ENCODE measurements around the gene IRF4. TPM values are rescaled to one million over a fixed set of nuclear protein-coding genes. Genes with fewer than 3 reads are reported as not detected.

IRF4 gene
- total RNA-seq, 1 donor from 2014 or later: 0.11 TPM

DNA sequence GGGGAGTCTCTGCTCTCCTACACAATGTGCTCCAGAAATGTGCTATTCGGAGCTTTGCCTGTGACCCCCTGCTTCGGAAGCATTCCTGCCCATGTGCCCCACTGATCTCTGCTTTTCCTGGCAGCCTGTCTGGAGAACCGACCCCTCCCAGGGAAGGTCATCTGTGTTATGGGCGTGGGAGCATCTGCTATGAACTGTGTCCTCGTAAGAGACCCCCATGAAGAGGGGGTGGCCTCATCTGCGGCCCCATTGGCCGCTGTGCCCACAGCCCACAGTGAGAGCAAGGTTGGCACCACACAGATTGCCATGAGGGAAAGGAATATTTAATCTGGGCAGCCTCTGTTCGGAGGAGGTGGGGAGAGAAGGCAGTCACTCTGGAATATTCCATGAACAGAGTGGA is 32.7 kb upstream of the IRF4 start:
- peaks cover 14% of the 10 kb centered on the region for H3K9me3 ChIP-seq (ENCODE audit: low read depth)
- no peak overlapping the region for H3K4me3 ChIP-seq
- no peak overlapping the region for H2AFZ ChIP-seq (replicated peaks)
- no peaks in the 10 kb centered on the region for H3F3A ChIP-seq (ENCODE audit: low read depth)
- DNase-seq (ENCODE audit: low spot score): no peak
- H3K4me1 Mint-ChIP-seq: peaks cover 12% of the 10 kb centered on the region
- H3K4me3 Mint-ChIP-seq: no peak overlapping the region
- TF ChIP-seq, protein P1, sequence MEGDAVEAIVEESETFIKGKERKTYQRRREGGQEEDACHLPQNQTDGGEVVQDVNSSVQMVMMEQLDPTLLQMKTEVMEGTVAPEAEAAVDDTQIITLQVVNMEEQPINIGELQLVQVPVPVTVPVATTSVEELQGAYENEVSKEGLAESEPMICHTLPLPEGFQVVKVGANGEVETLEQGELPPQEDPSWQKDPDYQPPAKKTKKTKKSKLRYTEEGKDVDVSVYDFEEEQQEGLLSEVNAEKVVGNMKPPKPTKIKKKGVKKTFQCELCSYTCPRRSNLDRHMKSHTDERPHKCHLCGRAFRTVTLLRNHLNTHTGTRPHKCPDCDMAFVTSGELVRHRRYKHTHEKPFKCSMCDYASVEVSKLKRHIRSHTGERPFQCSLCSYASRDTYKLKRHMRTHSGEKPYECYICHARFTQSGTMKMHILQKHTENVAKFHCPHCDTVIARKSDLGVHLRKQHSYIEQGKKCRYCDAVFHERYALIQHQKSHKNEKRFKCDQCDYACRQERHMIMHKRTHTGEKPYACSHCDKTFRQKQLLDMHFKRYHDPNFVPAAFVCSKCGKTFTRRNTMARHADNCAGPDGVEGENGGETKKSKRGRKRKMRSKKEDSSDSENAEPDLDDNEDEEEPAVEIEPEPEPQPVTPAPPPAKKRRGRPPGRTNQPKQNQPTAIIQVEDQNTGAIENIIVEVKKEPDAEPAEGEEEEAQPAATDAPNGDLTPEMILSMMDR (IDR thresholded peaks at IDR 0.05): no peak
- no peak for TF ChIP-seq EZH2 (IDR thresholded peaks at IDR 0.05)
- no peak for TF ChIP-seq EZH2phosphoT487 (IDR thresholded peaks at IDR 0.05)
- peaks cover 2% of the 10 kb centered on the region for H3K36me3 Mint-ChIP-seq
- H3K27me3 Mint-ChIP-seq (ENCODE audit: insufficient read depth, low read depth): peaks cover 4% of the 10 kb centered on the region
- no peaks in the 10 kb centered on the region for H3K79me2 ChIP-seq (ENCODE audit: low read depth)
- no peaks in the 10 kb centered on the region for H3K27me3 ChIP-seq
- peaks cover 8% of the 10 kb centered on the region for H3K4me1 ChIP-seq
- peaks cover 73% of the 10 kb centered on the region for H3K9me3 Mint-ChIP-seq
- no peak overlapping the region for H3K9ac ChIP-seq
- no peaks in the 10 kb centered on the region for H3K36me3 ChIP-seq
- no peak overlapping the region for H3K27ac ChIP-seq
- H4K20me1 ChIP-seq (ENCODE audit: low read depth): no peaks in the 10 kb centered on the region
- H3K27ac Mint-ChIP-seq: peak overlapping the region; percentile 87
- no peak overlapping the region for H3K4me2 ChIP-seq

DNA sequence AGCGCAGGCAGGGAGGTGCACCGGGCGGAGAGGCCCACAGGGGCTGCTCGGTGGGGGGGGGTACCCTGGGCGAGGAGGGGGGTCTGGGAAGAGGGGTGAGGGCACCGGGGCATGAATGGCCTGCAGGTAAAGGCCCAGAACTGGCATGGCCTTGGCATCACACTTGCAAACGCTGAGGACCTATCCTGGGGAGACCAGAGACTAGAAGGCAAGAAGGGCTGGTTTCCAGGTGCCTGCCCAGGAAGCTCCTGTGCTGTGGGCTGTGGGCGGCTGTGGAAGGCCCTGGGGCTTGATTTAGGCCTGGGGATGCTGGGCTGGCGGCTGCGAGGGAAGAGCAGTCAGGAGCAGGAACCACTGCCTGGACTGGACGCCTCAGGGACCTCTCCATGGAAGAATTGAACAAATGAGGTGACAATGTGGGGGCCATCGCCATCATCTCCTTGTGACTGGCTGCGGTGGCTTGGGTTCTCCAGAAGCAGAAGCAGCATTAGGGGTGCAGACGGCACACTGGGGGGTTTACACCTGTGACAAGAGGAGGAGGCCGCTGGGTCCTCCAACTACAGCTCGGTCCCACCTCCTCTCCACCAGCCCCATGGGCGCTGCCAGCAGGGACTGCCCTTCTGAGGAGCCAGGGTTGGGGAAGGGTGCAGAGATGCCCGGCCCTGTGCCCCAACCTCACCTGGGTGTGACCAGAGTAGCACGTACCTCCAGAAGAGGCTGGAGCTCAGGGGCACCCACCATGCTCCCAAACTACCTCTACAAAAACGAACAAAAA is 32.1 kb upstream of the IRF4 start:
- H3K9ac ChIP-seq: no peak overlapping the region
- DNase-seq (ENCODE audit: low spot score): no peak
- H3K4me3 ChIP-seq: no peak overlapping the region
- H3K4me1 ChIP-seq: peaks cover 8% of the 10 kb centered on the region
- no peaks in the 10 kb centered on the region for H4K20me1 ChIP-seq (ENCODE audit: low read depth)
- peaks cover 19% of the 10 kb centered on the region for H3K9me3 ChIP-seq (ENCODE audit: low read depth)
- Mint-ChIP-seq H3K36me3 (peaks cover 2% of the 10 kb centered on the region), H3K4me1 (peaks cover 11% of the 10 kb centered on the region), H3K27me3 (ENCODE audit: insufficient read depth, low read depth) (peaks cover 4% of the 10 kb centered on the region), H3K4me3 (no peak overlapping the region), H3K9me3 (peaks cover 73% of the 10 kb centered on the region), H3K27ac (no peak overlapping the region)
- no peaks in the 10 kb centered on the region for H3K36me3 ChIP-seq
- H3K27me3 ChIP-seq: no peaks in the 10 kb centered on the region
- TF ChIP-seq, protein P1 (IDR thresholded peaks at IDR 0.05): no peak
- TF ChIP-seq EZH2phosphoT487 (IDR thresholded peaks at IDR 0.05) (no peak), EZH2 (IDR thresholded peaks at IDR 0.05) (no peak)
- no peak overlapping the region for H3K27ac ChIP-seq
- no peaks in the 10 kb centered on the region for H3K79me2 ChIP-seq (ENCODE audit: low read depth)
- H3F3A ChIP-seq (ENCODE audit: low read depth): no peaks in the 10 kb centered on the region
- no peak overlapping the region for H3K4me2 ChIP-seq
- H2AFZ ChIP-seq (replicated peaks): no peak overlapping the region

DNA sequence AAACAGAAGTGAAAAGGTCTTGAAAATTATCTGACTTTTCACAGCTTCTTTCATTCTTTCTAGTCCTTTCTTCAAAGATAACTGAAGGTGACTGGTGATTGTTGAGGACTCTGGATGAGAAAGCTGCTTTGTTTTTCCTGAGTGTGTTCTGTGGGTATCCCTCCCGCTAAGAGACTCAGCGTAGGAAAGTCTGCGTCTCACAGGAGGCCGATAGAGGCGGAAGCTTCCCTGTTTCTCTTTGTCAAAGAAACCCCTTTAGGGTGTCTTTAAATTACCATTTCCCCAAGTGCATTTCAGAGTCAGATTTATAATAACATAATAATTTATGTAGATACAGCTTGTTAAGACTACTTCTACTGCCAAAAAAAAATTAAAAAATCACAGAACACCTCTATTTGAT is 31.2 kb upstream of the IRF4 start:
- H3K36me3 Mint-ChIP-seq: peaks cover 2% of the 10 kb centered on the region
- TF ChIP-seq EZH2 (IDR thresholded peaks at IDR 0.05) (no peak), EZH2phosphoT487 (IDR thresholded peaks at IDR 0.05) (no peak)
- TF ChIP-seq, protein P1 (IDR thresholded peaks at IDR 0.05): no peak
- Histone ChIP-seq H4K20me1 (ENCODE audit: low read depth) (no peaks in the 10 kb centered on the region), H3K9ac (no peak overlapping the region), H3K27ac (no peak overlapping the region), H3F3A (ENCODE audit: low read depth) (no peaks in the 10 kb centered on the region), H3K79me2 (ENCODE audit: low read depth) (no peaks in the 10 kb centered on the region), H3K4me2 (no peak overlapping the region), H3K9me3 (ENCODE audit: low read depth) (peaks cover 22% of the 10 kb centered on the region), H3K36me3 (no peaks in the 10 kb centered on the region), H3K4me1 (peaks cover 6% of the 10 kb centered on the region), H2AFZ (replicated peaks) (no peak overlapping the region), H3K4me3 (no peak overlapping the region), H3K27me3 (no peaks in the 10 kb centered on the region)
- H3K27ac Mint-ChIP-seq: no peak overlapping the region
- peaks cover 6% of the 10 kb centered on the region for H3K4me1 Mint-ChIP-seq
- peaks cover 68% of the 10 kb centered on the region for H3K9me3 Mint-ChIP-seq
- no peak for DNase-seq (ENCODE audit: low spot score)
- H3K4me3 Mint-ChIP-seq: no peak overlapping the region
- H3K27me3 Mint-ChIP-seq (ENCODE audit: insufficient read depth, low read depth): peaks cover 4% of the 10 kb centered on the region
